ENCODE results near the gene TRIM67.
"Not testable (repeated sequence)": the region's sequence is repeated elsewhere in the genome, so short reads cannot be mapped to it uniquely, and the experiment has no call there.

TRIM67 gene

DNA sequence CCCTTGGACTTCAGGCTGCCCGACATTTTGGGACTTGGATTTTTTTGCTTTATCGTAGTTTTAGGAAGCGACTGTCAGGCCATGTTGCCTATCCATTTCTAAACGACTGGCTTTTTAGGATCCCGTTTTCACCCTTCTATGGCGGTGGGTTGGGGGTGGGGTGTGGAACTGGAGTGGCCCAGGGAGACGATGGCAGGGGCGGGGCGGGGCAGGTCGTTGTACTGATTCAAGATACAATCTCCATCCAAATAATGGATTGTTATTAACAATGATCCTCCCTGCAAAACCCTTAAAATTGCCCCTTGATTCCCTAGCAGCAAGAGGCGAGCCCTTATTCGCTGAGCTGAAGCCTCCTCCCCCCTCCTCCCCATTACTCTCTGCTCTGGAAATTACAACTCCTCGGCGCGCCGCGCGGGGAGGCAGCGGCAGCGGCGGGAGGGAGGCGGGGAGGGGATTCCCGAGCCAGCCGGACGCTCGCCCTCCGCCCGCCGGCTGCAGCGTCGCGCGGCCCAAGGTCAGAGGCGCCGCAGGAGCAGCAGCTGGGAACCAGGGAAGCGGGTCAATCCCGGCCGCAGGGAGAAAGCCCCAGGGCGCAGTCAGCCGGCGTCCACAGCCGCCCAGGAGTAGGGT is at the start of gene TRIM67:
Gene TRIM67, plus strand, starts transcription at position 392 of the 630 bp plus-strand sequence. CDS start 912 bp downstream, outside the sequence.
- DNase-seq, result no peak

DNA sequence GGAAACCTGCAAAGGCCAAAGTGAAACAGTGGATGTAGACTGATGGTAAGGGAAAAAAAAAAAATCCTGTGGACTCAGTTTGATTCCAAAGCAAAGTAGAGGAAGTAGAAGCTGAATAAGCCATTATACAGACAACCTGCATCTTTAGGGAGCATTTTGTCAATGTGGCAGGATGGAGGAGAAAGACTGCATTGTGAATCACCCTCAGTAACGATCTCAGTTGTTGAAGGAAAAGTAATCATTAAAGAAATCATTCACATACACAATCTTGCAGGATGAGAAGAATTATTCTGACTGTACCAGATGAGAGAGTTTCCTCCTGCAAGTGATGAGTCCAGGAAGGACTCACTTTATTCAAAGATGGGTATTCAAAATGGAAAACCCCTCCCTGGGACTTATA is 45.1 kb upstream of the TRIM67 start:
- no peak for DNase-seq

DNA sequence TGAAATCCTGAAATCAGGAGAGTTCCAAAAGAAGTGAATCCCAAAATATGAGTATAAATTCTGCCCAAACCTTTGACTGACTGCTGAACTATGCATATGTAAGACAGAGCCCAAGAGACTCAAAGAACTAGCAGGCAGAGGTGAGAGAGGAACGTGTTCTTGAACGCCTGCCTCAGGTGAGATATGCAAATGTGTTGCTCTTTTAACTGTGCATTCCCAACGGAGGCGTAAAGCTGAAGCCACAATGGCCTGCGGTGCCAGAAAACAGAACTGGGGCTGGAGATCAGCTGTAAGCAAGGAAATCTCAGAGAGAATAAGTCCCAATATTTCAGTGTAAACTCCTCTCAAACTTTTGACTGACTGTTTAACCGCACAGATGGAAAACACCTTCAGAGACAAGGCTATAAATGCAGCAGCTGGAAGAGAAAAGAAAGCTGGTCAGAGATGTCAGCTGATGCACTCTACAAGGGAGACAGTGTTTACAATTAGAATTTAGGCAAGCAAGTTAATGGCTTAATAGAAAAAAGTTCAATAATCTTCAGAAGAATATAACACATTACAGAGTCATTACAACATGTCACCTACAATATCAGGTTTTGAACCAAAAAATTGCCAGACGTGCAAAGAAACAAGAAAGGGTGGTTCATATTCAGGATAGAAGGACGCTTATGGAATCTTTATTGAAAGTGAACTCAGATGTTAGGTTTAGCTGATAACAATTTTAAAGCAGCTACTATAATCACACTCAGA is 43.0 kb upstream of the TRIM67 start:
- no peak for DNase-seq

DNA sequence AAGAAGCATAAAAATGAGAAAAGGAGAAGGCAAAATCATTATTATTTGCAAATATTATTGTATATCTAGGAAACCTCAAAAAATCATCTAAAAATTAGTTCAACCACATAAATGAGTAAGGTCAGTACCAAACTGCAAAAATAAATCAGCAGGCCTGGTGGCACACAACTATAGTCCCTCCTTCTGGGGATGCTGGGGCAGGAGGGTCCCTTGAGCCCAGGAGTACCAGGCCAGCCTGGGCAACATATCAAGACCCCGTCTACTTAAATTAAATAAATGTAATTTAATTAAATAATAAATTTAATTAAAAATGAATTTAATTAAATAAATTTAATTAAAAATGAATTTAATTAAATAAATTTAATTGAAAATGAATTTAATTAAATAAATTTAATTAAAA is 40.3 kb upstream of the TRIM67 start:
- DNase-seq, result no peak

DNA sequence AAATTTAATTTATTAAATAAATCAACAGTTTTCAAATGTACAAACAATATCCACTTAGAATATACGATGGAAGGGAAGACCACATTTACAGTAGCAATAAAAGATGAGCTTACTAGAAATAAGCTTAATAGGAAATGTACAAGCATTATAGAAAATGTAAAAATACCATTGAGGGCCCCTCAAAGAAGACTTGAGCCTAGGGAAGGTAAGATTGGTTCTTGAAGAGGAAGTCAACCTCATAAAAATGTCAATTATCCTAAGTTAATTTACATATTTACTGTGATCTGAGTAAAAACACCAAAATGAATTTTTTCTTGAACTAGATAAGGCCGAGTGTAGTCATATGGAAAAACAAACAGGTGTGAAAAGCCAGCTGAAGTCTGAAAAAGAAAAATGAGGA is 39.7 kb upstream of the TRIM67 start:
- DNase-seq, result no peak

DNA sequence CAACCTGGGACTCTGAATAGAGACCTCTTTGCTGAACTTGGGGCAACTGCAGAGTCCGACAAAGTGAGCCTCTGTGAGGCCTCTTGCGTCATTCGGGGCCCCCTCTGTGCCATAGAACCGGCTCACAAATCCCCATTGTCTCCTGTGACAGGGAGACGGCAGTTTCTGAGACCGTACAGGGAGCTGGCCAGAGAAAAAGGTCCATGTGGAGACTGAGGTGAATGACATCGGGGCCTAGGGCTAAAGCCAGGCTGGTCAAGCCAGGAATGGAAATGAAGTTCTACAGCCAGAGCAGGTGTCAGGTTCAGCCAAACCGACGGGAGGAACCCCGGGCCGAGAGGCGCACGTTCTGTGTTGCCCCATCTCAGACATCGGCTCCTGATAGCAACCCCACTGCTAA is 37.1 kb upstream of the TRIM67 start:
- DNase-seq, result no peak

DNA sequence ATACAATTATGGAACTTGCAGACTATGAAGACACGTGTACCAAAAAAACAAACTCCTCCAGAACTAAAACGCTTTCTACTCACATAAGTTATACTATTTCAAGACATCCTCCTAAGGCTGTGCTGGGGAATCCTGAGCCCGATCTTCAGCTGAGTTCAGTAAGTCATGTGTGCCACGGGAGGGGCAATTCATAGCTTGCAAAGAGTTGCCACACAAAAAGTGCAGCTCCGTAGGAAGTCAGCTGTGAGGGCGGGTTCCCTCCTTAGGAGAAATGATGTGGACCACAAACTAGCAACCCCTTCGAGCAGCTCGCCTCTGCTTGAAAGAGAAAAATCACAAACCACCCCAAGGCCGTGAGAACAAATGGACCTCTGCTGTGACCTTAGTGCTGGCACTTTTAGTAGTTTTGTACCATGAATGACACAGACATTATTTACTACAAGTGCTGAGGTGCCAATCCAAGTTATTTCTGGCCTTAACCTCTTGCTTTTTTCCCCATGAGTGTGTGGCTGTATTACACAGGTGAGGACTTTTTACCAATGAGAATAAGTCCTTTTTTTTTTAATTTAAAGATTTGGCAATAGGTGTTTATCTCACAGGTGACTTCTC is 35.8 kb upstream of the TRIM67 start:
- no peak for DNase-seq

DNA sequence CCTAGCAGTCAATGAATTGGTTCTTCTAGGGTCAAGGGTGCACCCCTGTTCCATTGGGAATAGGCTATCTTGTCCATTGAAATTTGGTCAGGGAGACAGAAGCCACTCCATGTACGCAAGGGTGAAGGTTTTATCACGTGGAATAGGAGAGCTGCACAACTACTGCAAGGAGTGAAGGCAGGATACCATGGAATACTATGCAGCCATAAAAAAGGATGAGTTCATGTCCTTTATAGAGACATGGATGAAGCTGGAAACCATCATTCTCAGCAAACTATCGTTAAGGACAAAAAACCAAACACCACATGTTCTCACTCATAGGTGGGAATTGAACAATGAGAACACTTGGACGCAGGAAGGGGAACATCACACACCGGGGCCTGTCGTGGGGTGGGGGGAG is 34.8 kb upstream of the TRIM67 start:
- DNase-seq, result not testable (repeated sequence)

DNA sequence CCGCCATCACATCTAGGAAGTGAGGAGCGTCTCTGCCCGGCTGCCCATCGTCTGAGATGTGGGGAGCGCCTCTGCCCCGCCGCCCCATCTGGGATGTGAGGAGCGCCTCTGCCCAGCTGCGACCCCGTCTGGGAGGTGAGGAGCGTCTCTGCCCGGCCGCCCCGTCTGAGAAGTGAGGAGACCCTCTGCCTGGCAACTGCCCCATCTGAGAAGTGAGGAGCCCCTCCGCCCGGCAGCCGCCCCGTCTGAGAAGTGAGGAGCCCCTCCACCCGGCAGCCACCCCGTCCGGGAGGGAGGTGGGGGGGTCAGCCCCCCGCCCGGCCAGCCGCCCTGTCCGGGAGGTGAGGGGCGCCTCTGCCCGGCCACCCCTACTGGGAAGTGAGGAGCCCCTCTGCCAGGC is 33.4 kb upstream of the TRIM67 start:
- DNase-seq, result not testable (repeated sequence)

DNA sequence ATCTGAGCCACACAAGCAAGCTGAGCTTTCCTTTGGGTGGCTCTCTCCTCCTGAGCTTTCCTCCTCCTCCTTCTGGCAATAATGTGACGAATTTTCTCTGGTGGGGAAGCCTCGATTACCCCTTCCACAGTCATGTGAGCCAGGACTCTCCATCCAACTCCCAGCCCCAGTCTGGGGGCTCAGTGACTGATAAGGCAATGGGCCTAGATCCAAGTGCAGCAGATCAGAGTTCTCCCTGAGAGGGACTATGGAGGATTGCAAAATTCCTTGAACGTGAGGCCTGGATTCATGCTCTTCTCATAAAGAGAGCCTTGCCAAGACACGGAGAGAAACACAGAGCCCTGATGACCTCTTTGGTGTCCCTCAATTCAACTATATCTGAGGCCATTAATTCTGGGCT is 31.3 kb upstream of the TRIM67 start:
- DNase-seq, result no peak

DNA sequence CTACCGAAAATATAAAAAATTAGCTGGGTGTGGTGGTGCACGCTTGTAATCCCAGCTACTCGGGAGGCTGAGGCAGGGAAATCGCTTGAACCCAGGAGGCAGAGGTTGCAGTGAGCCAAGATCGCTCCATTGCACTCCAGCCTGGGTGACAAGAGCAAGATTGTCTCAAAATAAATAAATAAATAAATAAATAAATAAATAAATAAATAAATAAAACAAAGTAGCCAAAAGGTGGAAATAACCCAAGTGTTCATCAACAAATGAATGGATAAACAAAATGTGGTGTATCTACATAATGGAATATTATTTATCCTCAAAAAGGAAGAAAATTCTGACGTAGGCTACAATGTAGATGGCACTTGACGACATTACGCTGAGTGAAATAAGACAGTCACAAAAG is 29.3 kb upstream of the TRIM67 start:
- not testable (repeated sequence) for DNase-seq

DNA sequence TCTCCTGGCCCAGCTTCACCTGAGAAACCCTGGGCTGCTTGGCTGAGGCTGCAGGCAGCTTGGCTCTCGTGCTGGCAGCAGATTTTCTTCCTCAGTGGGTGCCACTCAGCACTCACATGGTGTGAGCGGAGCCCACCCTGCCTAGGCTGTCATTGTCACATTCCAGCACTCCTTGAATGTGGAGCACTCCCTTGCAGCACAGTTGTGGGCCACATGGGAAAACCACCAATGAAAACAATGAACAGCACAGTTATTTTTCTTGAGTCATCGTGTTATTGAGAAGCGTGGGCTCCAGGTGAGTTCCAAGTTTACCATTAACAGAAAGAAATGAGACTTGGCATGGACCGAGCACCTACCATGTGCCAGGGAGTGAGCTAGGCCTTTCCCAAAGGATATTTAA is 27.2 kb upstream of the TRIM67 start:
- no peak for DNase-seq

DNA sequence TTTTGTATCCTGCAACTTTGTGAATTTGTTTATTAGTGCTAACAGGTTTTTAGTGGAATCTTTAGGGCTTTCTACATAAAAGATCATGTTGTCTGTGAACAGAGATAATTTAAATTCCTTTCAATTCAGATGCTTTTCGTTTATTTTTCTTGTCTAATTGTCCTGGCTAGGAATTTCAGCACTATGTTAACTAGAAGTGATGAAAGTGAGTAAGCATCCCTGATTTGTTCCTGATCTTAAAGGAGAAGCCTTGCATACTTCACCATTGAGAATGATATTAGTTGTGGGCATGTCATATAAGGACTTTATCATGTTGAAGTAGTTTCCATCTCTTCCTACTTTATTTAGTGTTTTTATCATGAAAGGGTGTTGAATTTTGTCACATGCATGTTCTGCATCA is 23.6 kb upstream of the TRIM67 start:
- no peak for DNase-seq

DNA sequence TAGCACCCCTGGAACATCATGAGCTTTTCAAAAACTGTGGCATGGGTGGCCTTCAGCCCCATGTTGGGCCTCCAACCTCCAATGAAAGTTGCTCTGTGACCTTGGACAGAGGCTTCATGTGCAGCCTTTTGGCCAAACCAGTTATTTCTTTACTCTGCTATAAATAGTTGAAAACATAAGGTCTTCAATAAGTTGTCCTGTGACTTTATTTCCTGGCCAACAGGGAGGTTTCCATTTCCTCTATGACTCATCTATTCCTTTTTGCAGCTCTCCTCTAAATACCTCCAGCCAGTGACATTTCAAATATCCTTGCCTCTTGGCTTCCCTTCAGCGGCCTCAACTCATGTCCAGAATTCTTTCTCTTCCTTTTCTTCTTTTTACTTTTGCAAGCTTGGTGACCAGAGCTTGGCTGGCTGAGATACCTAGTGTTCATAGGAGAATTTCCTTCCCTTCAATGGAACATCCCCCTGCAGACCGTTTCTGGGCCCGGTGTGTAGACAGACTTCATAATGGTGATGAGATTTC is 22.7 kb upstream of the TRIM67 start:
- DNase-seq, result no peak

DNA sequence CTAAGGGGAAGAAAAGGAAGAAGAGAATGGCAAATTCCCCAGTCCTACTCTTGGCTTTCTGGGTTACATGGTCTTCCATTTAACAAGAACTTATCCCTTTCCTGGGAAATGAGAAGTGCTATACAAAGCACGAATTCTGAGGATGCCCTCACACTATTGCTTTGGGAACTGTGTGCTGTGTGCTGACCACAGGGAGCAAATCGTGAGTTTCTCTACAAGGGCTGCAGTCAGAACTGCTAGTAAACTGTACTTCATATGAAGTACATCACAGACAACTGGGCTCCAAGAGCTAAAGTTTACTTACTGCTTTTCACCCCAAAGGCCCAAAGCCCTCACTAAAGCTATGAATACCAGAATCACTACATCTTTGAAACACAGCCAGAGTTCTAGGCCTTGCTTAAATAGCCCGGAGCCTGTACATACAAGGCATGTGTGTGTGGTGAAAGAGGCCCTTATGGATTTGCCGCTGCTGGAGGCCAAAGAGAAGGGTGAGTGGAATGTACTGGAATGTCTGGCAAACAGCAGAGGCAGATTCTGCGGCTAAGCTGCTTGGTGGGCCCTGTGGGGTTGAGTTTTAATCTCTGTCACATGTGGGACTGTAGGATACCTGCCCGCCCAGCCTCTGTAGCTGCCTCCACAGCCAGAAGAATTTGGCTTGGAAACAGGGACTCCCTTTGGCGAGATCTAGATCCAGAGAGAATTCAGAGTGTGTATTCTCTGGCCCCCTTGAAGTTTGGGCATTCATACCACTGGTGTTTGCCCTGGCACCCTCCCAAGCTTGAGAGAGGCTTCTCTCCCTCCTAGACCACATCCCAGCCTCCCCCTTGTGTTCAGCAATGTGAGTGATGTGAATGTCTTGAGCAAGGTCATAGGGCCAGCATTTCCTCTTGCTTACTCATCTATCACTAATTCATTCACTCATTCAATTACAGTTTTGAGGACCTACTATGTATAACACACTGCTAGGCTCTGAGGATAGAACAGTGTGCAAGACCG is 21.9 kb upstream of the TRIM67 start:
- DNase-seq, result no peak

DNA sequence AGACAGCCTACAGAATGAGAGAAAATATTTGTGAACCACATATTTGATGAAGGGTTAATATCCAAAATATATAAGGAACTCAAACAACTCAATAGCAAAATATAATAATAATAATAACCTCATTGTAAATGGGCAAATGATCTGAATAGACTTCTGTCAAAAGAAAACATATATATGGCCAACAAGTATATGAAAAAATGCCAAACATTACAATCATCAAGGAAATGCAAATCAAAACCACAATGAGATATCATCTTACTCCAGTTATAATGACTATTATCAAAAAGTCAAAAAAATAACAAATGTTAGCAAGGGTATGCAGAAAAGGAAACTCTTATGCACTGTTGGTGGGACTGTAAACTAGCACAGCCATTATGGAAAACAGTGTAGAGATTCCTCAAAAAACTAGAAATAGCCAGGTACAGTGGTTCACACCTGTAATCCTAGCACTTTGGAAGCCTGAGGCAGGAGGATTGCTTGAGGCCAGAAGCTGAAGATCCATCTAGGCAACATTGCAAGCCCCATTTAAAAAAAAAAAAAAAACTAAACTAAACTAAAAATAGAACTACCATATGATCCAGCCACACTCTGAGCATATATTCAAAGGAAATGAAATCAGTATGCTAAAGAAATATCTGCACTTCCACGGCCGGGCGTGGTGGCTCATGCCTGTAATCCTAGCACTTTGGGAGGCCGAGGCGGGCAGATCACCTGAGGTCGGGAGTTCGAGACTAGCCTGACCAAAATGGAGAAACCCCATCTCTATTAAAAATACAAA is 17.3 kb upstream of the TRIM67 start:
- no peak for DNase-seq

DNA sequence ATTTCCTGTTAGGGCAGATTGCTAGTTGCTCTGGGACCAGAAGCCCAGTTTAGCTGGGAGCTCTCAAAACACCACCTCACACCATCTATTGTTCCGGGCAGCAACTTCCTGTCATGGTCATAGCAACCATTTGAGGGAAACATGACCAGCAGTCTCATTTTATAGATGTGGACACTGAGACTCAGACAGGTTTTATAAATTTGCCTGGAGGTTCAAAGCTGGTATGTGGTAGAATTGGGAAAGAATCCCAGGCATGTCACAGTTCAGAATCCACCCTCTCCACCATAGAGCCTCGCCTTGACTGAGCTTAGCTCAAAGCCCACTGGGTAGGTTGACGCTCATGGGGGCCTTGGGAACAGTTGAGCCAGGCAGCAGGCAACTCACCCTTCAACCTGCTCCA is 14.0 kb upstream of the TRIM67 start:
- no peak for DNase-seq

DNA sequence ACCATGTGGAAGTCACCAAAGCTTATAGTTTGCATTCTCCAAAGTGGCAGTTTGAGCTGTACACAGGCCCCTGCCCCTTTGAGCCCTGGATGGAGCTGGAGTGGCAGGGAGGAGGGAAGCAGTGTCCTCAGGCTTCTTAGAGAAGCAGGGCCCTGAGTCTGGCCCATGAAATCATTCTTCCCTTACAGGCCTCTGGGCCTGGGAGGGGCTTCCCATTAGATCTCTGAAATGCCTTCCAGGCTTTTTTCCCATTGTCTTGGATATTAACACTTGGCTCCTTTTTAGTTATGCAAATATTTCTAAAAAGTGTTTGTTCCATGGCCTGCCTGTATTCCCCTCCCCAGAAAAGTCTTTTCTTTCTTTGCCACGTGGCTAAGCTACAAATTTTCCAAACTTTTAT is 10.0 kb upstream of the TRIM67 start:
- no peak for DNase-seq

DNA sequence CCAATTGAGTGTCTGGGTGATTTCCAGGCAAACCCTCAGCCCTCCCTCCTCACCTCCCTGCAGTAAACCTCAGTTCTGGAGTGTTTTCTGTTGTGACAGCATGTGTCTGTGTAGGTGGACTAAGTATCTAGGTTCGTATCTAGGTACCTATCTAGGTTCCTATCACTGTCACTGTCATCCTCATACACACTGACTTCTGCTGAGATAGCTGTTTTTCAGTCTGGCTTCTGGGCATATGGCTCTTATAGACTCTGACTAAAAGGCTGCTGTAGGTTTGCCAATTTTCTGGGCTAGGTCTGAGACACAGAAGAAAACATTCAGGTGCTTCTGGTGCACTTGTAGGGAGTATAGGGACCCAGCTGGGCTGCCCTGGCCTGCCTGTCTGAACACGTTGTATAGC is 8.1 kb upstream of the TRIM67 start:
- DNase-seq, result no peak

DNA sequence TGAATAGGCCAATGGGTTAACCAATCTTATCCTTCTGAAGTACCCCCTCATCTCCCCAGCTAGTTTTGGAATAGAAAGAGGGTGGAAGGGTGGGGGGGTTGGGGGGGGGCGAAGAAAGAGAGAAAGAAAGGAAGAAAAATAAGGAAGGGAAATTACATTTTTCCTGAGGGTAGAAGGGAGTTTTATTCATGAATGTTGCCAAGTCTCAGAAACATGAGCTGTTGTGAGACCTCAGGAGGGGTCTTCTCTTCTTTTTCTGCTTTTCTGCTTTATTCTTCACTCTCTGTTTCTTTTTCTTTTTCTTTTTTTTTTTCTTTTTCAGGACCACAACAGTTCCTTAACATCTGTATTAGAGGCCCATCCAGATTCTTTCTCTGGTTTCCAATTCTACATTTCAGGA is 6.0 kb upstream of the TRIM67 start:
- DNase-seq, result no peak

DNA sequence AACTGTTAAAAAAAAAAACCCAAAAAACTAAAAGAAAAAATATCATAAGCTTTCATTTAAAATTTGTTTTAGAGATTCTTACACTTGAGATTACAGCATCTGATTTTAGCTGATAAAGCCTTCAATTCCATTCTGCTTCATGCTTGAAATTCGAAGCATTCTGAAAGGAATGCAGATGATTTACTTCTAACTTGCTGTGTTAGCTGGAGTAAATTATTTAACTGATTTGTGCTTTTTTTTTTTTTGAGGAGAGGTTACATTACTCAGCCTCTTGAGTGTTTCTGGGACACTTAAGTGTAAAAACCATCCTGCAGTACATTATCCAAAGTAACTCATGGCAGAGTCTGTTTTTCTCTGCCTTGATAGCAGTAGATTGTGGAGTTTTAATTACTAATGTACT is 4.5 kb upstream of the TRIM67 start:
- no peak for DNase-seq

DNA sequence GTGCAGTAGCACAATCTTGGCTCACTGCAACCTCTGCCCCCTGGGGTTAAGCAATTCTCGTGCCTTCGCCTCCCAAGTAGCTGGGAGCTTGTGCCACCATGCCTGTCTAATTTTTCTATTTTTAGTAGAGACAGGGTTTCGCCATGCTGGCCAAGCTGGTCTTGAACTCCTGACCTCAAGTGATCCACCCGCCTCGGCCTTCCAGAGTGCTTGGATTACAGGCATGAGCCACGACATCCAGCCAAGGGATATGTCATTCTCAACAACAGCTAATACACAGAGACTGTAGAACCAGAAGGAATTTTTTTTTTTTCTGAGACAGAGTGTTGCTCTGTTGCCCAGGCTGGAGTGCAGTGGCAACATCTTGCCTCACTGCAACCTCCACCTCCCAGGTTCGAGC is 3.7 kb upstream of the TRIM67 start:
- not testable (repeated sequence) for DNase-seq

Data from CD4-positive, alpha-beta T cell treated with Interleukin-1 beta for 1 hour (primary cell).